ENCODE results near the gene RASA3.
"Not testable (repeated sequence)": the region's sequence is repeated elsewhere in the genome, so short reads cannot be mapped to it uniquely, and the experiment has no call there.

The RASA3 gene

DNA sequence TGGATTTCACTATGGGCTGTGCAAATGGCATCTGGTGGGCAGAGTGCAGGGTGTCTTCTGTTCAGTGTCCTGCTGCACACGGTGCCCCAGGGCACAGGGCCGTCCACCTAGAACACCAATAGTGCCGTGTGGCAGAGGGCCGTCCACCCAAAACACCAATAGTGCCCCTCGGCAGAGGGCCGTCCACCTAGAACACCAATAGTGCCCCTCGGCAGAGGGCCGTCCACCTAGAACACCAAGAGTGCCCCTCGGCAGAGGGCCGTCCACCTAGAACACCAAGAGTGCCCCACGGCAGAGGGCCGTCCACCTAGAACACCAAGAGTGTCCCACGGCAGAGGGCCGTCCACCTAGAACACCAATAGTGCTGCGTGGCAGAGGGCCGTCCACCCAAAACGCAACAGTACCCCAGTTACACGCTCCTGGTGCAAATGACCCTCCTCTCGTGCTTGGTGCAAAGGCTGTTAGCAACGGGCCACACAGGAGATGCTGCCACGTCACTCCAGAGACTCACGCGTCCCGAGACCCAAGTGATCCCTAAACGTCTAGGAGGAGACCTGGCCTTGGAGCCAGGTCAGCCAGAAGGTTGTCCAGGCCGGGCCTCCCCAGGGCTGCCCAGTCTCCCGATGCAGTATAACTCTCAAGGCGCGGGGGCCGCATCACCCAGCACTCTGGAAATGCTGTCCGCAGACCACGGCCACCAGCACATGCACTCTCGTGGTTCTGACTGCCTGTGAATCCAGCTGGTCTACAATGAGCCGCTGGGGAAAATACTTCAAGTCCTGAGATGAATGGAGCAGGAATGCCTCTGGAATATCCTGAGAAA, 51.5 kb downstream of the RASA3 start:
- no peak for DNase-seq (ENCODE audit: low spot score)

DNA sequence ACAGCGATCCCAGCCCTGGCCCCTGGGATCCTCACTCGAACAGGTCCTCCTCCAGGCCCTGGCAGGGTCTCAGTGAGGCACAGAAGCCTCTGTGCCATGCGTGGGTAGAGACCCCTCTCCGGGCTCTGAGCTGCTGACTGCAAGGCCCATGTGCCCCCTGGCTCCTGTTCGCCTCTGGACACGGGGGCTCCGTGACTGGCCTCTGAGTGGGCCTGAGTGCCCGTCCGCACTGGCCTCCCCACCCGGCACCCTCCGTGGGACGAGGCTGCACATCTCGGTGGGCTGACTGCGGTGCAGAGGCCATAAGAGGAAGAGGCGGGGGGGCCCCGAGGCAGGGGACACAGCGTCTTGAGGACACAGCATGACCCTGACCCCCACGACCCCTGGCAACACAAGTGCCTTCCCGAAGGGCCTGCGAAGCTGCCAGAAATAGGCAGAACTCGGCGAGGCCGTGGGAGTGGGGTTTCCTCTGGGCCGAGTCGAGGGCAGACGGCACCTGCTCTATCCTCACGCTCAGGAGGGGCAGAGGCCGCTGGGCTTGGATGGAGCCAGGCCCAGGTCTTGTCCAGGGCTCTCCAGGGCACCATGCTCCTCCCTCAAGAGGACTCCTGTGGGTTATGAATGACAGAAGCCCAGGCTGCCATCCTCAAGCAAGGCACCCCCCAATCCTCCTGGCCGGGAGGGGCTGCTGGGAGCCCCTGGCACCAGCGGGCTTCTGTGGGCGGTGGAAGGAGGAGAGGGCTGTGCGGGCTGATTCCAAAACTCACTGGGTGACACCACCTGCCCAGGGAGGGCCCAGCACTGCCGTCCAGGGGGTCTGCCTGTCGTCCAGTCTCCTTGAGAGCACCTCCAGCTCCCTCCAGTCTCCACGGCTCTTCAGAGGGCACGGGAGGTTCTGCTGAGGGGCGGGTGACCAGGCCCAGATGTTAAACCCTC, 52.6 kb downstream of the RASA3 start:
- DNase-seq (ENCODE audit: low spot score): no peak

DNA sequence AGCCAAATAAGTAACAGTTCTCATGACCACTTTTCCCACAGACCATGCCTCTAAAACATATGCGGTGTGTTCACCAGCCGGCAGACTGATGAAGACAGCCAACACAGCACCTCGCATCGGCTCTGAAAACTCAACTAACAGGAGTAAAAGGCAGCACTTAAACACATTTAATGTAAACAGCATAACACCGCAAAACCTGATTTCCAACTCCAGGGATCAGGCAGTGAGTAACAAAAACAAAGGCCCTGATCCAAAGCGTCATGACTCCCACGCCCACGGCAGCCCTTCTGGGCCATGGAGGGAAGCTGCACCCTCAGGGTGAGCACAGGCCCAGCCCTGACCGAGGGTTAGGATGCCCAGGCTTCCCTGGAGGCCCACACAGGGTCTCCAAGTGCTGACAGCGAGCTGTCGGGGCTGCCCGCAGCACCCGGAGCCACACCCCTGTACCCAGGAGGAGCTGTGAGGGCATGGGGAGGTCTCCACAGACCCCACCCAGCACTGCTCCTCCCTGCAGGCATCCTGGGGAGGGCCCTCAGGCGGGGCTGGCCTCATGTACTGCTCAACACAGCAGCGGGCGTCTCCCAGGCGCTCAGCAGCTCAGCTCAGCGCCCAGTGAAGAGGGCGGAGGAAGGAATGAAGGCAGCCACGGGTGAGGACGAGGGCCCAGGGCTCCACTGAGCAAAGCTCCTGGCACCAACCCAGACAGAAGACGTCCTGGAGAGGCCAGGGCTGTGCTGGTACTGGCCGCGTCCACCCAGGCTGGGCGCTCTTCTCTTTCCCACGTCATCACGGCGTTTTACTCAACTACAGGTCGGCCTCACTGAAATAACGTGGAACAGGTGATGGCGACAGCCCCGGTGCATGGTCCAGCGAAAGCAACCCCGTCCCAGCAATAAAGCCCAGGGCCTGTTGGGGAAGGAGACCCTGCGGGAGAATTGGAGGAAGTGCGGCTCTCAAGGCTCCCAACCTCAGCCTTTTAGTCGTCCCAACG, 53.7 kb downstream of the RASA3 start:
- peak; percentile 11 for DNase-seq (ENCODE audit: low spot score)

DNA sequence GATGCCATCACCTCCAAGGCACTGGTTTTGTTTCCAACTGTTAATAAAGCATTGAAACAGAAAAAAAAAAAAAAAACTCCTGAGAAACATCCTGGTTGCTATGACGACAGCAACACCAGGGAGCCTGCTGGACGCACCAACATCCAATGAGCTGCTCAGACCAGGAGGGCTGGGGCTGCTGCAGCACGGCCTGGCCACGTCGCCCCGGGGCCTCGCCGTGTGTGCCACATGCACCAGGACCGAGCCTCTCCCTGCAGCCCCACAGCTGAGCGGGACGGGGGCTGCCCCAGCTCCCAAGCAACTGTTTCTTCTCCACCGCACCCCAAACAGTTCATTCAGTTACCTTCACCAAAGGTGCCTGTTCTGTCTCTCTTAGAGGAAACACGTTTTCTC, 54.5 kb downstream of the RASA3 start:
- peak; percentile 79 for DNase-seq (ENCODE audit: low spot score)

DNA sequence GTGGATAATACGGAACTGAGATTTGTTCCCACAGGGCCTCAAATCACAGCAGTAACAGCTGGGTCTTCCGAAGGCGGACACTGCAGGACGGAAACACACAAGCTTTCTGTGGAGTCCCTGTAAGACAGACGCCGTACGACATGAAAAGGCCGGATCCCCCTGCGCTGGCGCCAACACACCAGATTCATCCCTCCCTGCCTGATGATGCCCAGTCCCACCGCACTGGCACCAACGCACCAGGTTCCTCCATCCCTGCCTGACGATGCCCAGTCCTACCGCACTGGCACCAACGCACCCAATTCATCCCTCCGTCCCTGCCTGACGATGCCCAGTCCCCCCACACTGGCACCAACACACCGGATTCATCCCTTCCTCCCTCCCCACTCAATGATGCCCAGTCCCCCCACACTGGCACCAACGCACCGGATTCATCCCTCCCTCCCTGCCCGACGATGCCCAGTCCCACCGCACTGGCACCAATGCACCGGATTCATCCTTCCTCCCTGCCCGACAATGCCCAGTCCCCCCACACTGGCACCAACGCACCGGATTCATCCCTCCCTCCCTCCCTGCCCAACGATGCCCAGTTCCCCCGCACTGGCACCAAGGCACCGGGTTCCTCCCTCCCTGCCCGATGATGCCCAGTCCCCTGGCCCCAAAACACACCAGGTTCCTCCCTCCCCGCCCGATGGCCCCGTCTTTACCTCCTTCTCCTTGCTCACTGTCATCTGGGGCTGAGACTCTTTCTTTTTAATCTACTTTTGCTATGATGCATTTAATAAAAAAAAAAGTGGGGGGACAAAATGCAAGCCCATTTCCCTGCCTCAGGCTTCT, 55.1 kb downstream of the RASA3 start:
- peak; percentile 14 for DNase-seq (ENCODE audit: low spot score)

DNA sequence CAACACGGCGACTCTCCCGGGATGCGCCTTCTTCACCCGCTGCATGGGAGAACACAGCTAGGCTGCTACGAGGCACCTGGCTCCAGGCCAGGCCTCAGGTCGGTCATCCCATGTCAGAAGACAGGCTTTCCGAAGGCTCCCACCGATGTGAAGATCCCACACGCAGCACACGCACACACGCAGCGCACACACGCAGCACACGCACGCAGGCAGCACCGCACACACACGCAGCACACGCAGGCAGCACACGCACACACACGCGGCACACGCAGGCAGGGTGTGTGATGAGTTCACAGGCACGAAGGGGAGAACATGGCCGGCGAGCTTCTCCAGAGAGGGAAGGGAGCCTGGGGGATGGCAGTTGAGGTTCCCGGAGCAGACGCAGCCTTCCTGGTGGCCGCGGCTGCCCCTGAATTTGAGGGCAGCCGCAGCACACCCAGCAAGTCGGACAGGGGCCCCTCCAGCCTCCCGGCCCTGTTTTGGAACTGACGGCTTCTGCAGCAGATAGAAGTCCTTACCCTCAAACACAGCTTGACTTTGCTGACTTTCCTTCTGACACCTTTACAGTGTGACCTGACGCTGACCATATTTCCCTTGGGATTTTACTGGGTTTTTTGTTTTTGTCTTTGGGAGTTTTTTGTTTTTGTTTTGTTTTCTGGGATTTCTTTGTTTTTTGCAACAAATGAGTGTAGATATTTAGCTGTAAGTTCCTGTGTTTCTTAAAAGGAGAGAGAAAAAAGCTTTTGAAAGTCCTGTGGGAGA, 55.9 kb downstream of the RASA3 start:
- DNase-seq (ENCODE audit: low spot score): peak; percentile 8

DNA sequence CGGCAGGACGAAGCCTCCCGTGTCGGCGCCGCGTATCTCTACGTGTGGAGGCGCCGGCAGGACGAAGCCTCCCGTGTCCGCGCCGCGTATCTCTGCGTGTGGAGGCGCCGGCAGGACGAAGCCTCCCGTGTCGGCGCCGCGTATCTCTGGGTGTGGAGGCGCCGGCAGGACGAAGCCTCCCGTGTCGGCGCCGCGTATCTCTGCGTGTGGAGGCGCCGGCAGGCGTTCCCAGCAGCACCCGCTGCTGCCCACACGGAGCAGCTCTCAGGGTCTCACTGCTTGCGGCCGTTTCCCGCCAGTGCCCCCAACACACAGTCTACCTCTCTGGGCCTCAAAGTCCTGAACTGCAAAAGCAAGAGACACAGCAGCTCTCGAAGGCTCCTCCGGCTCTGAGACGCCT, 56.6 kb downstream of the RASA3 start:
- DNase-seq (ENCODE audit: low spot score): not testable (repeated sequence)

DNA sequence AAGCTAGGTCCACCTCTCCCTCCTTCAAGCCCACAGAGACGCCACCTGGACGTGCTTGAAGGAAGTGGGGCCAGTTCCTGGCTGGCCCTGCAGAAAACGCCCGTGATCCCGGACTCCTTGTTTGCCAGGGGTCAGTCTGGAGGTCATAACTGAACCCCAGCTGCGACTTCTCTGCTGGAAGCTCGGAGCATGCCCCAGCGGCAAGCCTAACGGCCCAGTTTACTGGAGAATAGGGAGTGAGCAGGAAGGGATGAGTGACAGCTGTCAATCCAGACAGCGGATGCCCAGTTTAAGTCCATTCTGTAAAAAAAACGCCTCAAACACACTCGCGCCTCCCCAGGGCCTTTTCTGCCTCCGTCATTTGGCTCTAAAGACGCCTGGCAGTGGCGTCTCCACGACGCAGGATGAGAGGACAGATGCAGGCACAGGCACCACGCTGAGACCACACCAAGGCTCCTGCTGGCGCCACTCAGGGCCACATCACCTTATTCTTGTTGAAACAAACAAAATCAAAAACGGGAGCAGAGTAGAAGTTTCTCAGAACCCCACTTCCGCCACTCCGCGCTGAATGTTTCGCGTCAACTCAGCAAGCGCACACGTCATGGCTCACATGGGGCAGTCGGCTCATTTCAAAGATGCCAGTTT, 57.6 kb downstream of the RASA3 start:
- no peak for DNase-seq (ENCODE audit: low spot score)

DNA sequence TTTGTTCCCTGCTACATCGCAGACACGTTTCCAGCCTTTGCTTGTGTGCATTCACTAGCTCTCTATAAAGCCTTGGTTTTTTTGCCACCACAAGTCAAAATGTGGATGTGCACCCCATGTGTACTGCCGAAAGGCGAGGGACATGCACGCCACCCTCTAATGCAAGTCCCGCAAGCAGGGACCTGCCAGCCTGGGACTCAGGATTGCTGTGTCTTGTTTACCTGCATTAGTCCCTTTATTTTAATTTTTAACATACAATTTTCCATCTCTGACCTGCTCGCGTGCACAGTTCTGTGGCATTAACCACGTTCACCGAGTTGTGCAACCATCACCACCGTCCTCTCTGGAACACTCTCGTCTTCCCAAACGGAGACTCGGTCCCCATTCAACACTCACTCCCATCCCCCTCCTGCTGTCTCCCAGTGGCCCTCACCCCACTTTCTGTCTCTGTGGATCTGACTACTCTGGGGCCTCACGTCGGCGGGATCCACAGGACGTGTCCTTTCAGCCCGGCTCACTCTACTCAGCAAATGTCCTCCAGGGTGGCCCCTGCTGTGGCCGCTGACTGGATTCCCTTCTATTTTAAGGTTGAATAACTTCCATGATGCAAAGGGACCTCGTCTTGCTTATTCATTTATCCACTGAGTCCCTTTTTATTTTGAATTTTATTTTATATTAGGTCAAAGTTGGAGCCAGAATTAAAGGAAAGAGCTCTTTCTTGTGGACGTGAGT, 58.4 kb downstream of the RASA3 start:
- DNase-seq (ENCODE audit: low spot score): no peak

DNA sequence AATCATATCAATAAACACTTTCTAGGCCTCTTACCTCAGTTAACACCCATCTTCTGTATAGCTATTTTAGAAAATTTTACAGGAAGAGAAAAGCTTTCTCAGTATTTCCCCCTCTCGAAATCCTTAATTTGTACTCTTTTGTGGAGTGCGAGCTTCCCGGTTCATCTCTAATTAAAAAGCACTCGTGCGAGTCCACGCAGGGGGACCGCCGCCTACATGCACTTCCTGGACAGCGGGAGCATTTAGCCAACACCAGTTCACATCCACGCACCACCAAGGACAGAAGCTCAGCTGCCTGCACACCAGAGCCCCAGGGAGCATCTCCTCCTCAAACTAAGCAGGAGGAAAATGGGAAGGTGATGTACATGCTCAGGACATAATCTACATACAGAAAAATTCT, 60.0 kb downstream of the RASA3 start:
- no peak for DNase-seq (ENCODE audit: low spot score)

DNA sequence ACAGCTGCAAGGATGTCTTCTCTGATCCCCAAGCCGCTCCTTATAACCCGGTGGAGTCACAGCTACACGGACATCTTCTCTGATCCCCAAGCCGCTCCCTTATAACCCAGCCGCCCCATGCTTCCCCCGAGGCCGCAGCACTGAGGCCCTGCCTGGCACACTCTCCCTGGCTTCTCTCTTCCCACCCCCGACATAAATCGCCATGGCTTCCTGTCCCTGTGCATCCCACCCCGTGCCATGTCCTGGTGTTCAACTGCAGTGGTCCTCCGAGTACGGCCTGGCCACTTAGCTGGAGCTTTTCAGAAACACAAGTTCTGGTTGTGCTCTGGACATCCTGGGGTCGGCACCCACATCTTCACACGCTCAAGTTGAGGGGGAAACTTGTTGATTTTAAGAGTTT, 60.4 kb downstream of the RASA3 start:
- no peak for DNase-seq (ENCODE audit: low spot score)

DNA sequence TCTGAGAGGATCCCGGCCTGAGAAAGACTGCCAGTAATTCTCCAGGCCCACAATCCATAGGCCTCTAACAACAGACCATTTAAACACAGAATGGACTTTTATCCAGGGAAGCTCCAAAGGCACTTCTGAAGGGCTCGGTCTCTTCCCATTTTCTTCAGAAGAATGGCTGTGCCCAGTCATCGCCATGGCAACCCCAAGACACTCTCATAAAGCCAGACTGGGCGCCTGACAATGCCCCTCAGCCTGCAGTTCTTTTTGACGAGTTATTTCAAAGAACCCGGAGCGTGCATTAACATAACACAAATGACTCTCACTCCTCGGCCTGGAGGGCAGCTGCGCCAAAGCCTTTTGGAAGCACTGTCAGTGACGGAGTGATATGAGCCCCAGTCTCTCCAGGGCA, 61.0 kb downstream of the RASA3 start:
- peak; percentile 59 for DNase-seq (ENCODE audit: low spot score)

DNA sequence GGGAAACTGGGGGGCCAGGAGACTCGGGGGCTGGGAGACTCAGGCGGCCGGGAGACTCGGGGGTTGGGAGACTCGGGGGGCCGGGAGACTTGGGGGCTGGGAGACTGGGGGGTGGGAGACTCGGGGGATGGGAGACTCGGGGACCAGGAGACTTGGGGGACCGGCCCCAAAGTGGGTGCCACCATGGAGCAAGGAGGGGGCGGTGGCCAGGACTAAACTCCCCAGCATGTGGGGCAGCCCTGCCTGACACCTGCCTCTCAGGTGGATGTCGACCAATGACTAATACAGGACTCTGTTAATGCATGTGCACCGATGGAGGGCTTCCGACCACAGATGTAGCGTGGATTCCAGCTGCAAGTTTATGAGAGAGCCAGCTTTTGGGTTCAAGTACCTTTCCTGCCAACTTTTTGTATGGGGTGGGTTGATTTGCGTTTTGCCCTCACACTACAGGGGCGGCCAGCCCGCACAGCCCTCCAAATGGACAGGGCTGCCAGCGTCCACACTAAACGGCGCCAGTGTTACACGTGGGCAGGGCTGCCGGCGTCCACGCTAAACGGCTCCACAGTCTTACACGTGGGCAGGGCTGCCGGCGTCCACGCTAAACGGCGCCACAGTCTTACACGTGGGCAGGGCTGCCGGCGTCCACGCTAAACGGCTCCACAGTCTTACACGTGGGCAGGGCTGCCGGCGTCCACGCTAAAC, 62.2 kb downstream of the RASA3 start:
- no peak for DNase-seq (ENCODE audit: low spot score)

DNA sequence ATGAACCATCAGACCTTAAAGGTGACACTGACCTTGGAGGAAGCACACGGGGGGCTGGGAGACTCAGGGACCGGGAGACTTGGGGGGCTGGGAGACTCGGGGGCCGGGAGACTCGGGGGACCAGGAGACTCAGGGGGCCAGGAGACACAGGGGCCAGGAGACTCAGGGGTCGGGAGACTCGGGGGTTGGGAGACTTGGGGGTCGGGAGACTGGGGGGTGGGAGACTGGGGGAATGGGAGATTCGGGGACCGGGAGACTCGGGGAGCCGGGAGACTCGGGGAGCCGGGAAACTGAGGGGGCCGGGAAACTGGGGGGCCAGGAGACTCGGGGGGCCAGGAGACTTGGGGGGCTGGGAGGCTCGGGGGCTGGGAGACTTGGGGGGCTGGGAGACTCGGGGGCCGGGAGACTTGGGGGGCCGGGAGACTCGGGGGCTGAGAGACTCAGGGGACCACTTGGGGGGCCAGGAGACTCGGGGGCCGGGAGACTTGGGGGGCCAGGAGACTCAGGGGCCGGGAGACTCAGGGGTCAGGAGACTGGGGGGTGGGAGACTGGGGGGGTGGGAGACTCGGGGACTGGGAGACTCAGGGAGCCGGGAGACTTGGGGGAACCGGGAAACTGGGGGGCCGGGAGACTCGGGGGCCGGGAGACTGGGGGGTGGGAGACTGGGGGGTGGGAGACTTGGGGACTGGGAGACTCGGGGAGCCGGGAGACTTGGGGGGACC, 62.9 kb downstream of the RASA3 start:
- DNase-seq (ENCODE audit: low spot score): no peak

DNA sequence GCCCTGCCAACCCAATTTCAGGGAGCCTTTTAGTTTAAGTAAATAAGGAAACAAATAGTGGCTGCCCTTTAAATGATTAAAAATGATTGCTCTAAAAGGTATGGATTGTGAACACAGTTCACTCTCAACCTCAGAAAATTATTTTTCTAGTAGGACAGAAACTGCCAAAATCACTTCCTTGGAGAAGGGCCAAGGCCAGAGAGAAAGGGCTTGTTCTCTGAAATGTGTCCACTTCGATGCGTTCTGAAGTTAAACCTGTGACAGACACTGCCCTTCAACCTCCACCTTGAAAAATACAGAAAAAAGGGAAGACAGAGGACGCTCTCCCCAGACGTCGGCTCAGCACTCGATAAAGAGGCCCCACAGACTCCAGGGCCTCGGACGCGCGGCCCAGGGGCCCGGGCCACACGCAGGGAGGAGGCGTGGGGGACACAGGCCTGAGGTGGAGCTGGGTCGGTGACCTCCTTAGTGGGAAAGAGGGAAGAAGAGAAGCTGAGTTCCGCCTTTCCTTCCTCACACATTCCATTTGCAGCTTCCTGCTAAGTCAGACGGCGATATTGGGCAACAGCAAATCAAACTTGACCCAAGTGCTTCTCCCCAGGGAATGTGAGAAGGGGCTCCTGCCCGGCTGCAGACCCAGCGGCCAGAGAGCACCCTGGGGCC, 63.6 kb downstream of the RASA3 start:
- peak; percentile 65 for DNase-seq (ENCODE audit: low spot score)

DNA sequence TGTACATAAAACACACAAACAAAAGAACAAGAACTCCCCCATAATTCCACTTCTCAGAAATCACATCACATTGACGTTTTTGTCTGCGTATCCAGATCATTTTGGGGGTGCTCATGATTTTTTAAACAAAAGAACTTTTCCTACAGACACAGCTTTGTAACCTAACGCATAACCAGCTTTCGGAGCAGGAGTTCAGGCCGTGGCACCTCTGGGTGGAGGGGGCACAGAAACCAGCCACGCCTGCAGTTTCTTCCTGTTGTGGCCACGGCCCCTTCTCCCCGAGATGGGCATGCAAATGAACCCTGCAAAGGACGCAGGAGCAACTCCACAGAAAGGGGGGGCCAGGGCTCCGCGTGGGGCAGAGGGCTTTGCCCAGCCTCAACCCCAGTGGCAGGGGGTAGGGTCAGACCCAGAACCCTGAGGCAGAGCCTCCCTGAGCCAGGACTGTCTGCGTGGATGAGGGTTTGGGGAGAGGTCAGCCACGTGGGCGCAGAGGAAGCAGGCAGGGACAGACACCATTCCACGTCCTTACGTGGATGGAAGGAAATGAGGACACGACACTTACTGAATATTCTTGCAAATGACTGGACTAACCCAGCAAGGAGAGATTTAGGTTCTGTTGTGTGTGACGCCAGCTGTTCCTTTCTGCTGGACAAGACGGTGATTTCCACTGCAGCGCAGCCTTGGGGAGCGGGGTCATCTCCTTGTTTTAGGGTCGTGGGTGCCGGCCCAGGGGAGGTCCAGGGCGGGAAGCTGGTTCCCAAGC, 64.4 kb downstream of the RASA3 start:
- DNase-seq (ENCODE audit: low spot score): no peak
